OCI-LY7 (cell line): ENCODE data around the gene RPL22. TPM values are rescaled to one million over a fixed set of nuclear protein-coding genes. Genes with fewer than 3 reads are reported as not detected.

Experiments
- BruUV-seq: library from RNA; stranded (reverse); fragments of 400-500 nt; replicated peaks from 2 replicates; lab custom pipeline; 2021; lab: Mats Ljungman, UMichigan
- CTCF ChIA-PET: fragments of 300-600 bp; sonication (Branson Sonifier 250); formaldehyde crosslinking; loops from one replicate; lab custom pipeline; 2022; ENCODE audit warnings: antibody characterized with exemption; ENCODE audit not compliant: unreplicated experiment; lab: Charles Lee
- POLR2A ChIA-PET: fragments of 300-600 bp; sonication (Branson Sonifier 250); formaldehyde crosslinking; loops from one replicate; lab custom pipeline; 2022; ENCODE audit warnings: antibody characterized with exemption; lab: Charles Lee
- DNase-seq: peaks from one replicate; pipeline ENCODE4 v3.0.0-alpha.2; 2015; ENCODE audit warnings: low spot score
- H2AFZ ChIP-seq: fragments of 200-600 bp; sonication (generic), shearing (Covaris generic); 2 replicates; pipeline ENCODE4 v1.6.1; 2014; ENCODE audit warnings: mild to moderate bottlenecking, antibody characterized with exemption, low read length, moderate library complexity
- H3K27ac ChIP-seq: fragments of 200-600 bp; sonication (generic); 2 replicates; pipeline ENCODE4 v1.5.1; 2014; ENCODE audit warnings: mixed run types, low read depth, mild to moderate bottlenecking, moderate library complexity, low read length, inconsistent platforms; ENCODE audit not compliant: poor library complexity, severe bottlenecking
- H3K36me3 ChIP-seq: fragments of 200-600 bp; sonication (generic); 2 replicates; pipeline ENCODE4 v1.6.1; 2014; ENCODE audit warnings: mild to moderate bottlenecking, antibody characterized with exemption, low read length, moderate library complexity, mixed read lengths; ENCODE audit not compliant: insufficient read depth
- H3K4me1 ChIP-seq: fragments of 200-600 bp; sonication (generic); 2 replicates; pipeline ENCODE4 v1.5.1; 2014; ENCODE audit warnings: mild to moderate bottlenecking, low read length; ENCODE audit not compliant: insufficient read depth, poor library complexity, severe bottlenecking
- H3K4me2 ChIP-seq: fragments of 200-600 bp; sonication (generic); 2 replicates; pipeline ENCODE4 v1.6.1; 2014; ENCODE audit warnings: mild to moderate bottlenecking, low read length
- H3K4me3 ChIP-seq: fragments of 200-600 bp; sonication (generic); 2 replicates; pipeline ENCODE4 v1.5.1; 2014; ENCODE audit warnings: mild to moderate bottlenecking, low read depth, low read length; ENCODE audit not compliant: poor library complexity, severe bottlenecking
- H3K79me2 ChIP-seq: fragments of 200-600 bp; sonication (generic); 2 replicates; pipeline ENCODE4 v1.6.1; 2016; ENCODE audit warnings: low read depth, mild to moderate bottlenecking, low read length, moderate library complexity, mixed read lengths; ENCODE audit not compliant: insufficient read depth
- H3K9me2 ChIP-seq: fragments of 200-600 bp; sonication (generic); 2 replicates; pipeline ENCODE4 v1.6.1; 2016; ENCODE audit warnings: mild to moderate bottlenecking, low read length, mixed read lengths; ENCODE audit not compliant: insufficient read depth
- H3K9me3 ChIP-seq: fragments of 200-600 bp; sonication (generic); 2 replicates; pipeline ENCODE4 v1.6.1; 2014; ENCODE audit warnings: mild to moderate bottlenecking, mixed run types, low read length, mixed read lengths
- H4K20me1 ChIP-seq: fragments of 200-600 bp; sonication (generic); 2 replicates; pipeline ENCODE4 v1.6.1; 2014; ENCODE audit warnings: mild to moderate bottlenecking, antibody characterized with exemption, low read length, moderate library complexity, mixed read lengths; ENCODE audit not compliant: insufficient read depth
- EZH2phosphoT487 ChIP-seq: fragments of 200-600 bp; sonication (generic); IDR thresholded peaks from 2 replicates; pipeline ENCODE4 v1.6.1; 2018; ENCODE audit warnings: low read depth, borderline replicate concordance, mild to moderate bottlenecking, mixed run types, antibody characterized with exemption, low read length, moderate library complexity, mixed read lengths
- intact Hi-C: fragments of 100-400 bp; cut with micrococcal nuclease; formaldehyde crosslinking; loops from one replicate; pipeline ENCODE4 v1.10.0; 2022; ENCODE audit not compliant: unreplicated experiment
- total RNA-seq, 2 experiments: library from RNA; depleted of rRNA in 1 of 2; stranded (reverse); fragments of >200 nt in 1 of 2; shearing (Covaris generic) in 1 of 2; gene quantifications; 2 replicates each; pipeline ENCODE4 v1.2.3, GENCODE V29; 2014 to 2022
- TF ChIP-seq, protein P1 (sequence below): fragments of 200-600 bp; sonication (generic); conservative IDR thresholded peaks from 2 replicates; pipeline ENCODE4 v1.5.1; 2014; ENCODE audit warnings: mild to moderate bottlenecking, antibody characterized with exemption, low read length, moderate library complexity, mixed read lengths

The RPL22 gene
- total RNA-seq, 2 experiments from 2014 or later = 249 to 589 TPM

- Histone ChIP-seq H3K4me2 (no peak overlapping the region), H3K9me3 (no peaks in the 10 kb centered on the region), H3K4me3 (no peak overlapping the region), H3K9me2 (no peaks in the 10 kb centered on the region), H3K4me1 (peaks cover 3% of the 10 kb centered on the region), H3K79me2 (no peaks in the 10 kb centered on the region), H4K20me1 (no peaks in the 10 kb centered on the region), H2AFZ (no peak overlapping the region), H3K27ac (no peak overlapping the region), H3K36me3 (no peaks in the 10 kb centered on the region)
- TF ChIP-seq, protein P1, sequence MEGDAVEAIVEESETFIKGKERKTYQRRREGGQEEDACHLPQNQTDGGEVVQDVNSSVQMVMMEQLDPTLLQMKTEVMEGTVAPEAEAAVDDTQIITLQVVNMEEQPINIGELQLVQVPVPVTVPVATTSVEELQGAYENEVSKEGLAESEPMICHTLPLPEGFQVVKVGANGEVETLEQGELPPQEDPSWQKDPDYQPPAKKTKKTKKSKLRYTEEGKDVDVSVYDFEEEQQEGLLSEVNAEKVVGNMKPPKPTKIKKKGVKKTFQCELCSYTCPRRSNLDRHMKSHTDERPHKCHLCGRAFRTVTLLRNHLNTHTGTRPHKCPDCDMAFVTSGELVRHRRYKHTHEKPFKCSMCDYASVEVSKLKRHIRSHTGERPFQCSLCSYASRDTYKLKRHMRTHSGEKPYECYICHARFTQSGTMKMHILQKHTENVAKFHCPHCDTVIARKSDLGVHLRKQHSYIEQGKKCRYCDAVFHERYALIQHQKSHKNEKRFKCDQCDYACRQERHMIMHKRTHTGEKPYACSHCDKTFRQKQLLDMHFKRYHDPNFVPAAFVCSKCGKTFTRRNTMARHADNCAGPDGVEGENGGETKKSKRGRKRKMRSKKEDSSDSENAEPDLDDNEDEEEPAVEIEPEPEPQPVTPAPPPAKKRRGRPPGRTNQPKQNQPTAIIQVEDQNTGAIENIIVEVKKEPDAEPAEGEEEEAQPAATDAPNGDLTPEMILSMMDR = no peak
- no peak for TF ChIP-seq EZH2phosphoT487
- intact Hi-C loops = loop anchor here (10.0 kb wide), 2 partner anchors 136 to 194 kb away; no protein-coding TSS in a partner anchor
- CTCF ChIA-PET = no interaction called here
- no TSS peak for BruUV-seq
- POLR2A ChIA-PET = no interaction called here
- DNase-seq = no peak
Measured at GRCh38 chr1:6241107-6241886, 41.9 kb upstream of the RPL22 start.

GRCh38 chr1:6239950-6240768, 40.8 kb upstream of the RPL22 start:
- Histone ChIP-seq H3K36me3 (no peaks in the 10 kb centered on the region), H4K20me1 (no peaks in the 10 kb centered on the region), H3K4me2 (no peak overlapping the region), H3K9me3 (no peaks in the 10 kb centered on the region), H2AFZ (no peak overlapping the region), H3K9me2 (no peaks in the 10 kb centered on the region), H3K4me3 (no peak overlapping the region), H3K79me2 (peaks cover 2% of the 10 kb centered on the region), H3K4me1 (peaks cover 6% of the 10 kb centered on the region), H3K27ac (no peak overlapping the region)
- no peak for TF ChIP-seq EZH2phosphoT487
- TF ChIP-seq, protein P1 = no peak
- no peak for DNase-seq
- ChIA-PET CTCF (interaction anchor here (0.5 kb wide), 1 partner anchor 30 kb away, joined by 14 read pairs; no protein-coding TSS in a partner anchor), POLR2A (no interaction called here)
- intact Hi-C loops = loop anchor here (5.0 to 10.0 kb wide), 4 partner anchors 43 to 195 kb away; partner anchors contain the start of genes ACOT7 and RPL22
- BruUV-seq = no TSS peak
